Esophagus squamous epithelium (tissue), 5 donors: ENCODE results near the gene WDR46. TPM values are rescaled to one million over a fixed set of nuclear protein-coding genes. Genes with fewer than 3 reads are reported as not detected.

Experiments used
- DNase-seq: peaks from one replicate; lab custom pipeline; 2025; lab: John Stamatoyannopoulos, UW
- H3K27ac ChIP-seq, 4 donors: fragments of 200-600 bp; sonication (generic); one replicate each; pipeline ENCODE4 v1.5.1; 2016 to 2019; ENCODE audit warnings: mild to moderate bottlenecking in 1 of 4
- H3K27me3 ChIP-seq, 4 donors: fragments of 200-600 bp; sonication (generic); 1 replicate in 3 of 4; 2 replicates in 1 of 4; pipeline versions ENCODE4 v1.5.1 to v1.6.0; 2017 to 2021; ENCODE audit warnings: antibody characterized with exemption in 1 of 4
- H3K36me3 ChIP-seq, 3 donors: fragments of 200-600 bp; sonication (generic); one replicate each; pipeline ENCODE4 v1.5.1; 2016 to 2019
- H3K4me1 ChIP-seq, 3 donors: fragments of 200-600 bp; sonication (generic); one replicate each; pipeline ENCODE4 v1.5.1; 2017 to 2019
- H3K4me3 ChIP-seq, 4 donors: fragments of 200-600 bp; sonication (generic); 1 replicate in 3 of 4; 2 replicates in 1 of 4; pipeline ENCODE4 v1.5.1; 2016 to 2019; ENCODE audit warnings: mild to moderate bottlenecking in 2 of 4, moderate library complexity in 1 of 4
- H3K9me3 ChIP-seq, 3 donors: fragments of 200-600 bp; sonication (generic); one replicate each; pipeline ENCODE4 v1.5.1; 2016 to 2019
- POLR2A ChIP-seq, 4 donors: fragments of 450-650 bp; IDR thresholded peaks; one replicate each; pipeline ENCODE4 v1.6.1; 2017; ENCODE audit warnings: antibody characterized with exemption in 4 of 4, mild to moderate bottlenecking in 4 of 4, moderate library complexity in 3 of 4
- WGBS, 2 donors: methylation state at CpG; one replicate each; pipeline ENCODE4 v1.1.5; 2018; 5-methylcytosine and 5-hydroxymethylcytosine counted together
- intact Hi-C: fragments of 100-400 bp; cut with DNase I; formaldehyde crosslinking; loops from one replicate; pipeline ENCODE4 v1.15.0; 2022
- total RNA-seq, 4 donors: library from RNA; depleted of rRNA; stranded (reverse); fragments of >200 nt; gene quantifications; one replicate each; pipeline ENCODE4 v1.1.0, GENCODE V29; 2016
- TF ChIP-seq, protein P1 (sequence below), 6 experiments: fragments of 450-650 bp in 4 of 6; fragments of 200-600 bp in 2 of 6; sonication (generic) in 2 of 6; IDR thresholded peaks; one replicate each; pipeline ENCODE4 v1.5.1; 2016 to 2019; ENCODE audit warnings: antibody characterized with exemption in 6 of 6, mild to moderate bottlenecking in 4 of 6, moderate library complexity in 4 of 6
- donor health status: DM: yes; HTN: yes; CAD: no.

Gene WDR46
- total RNA-seq, 4 donors from 2014 or later, result 30.0 to 62.3 (median 55.6) TPM

DNA sequence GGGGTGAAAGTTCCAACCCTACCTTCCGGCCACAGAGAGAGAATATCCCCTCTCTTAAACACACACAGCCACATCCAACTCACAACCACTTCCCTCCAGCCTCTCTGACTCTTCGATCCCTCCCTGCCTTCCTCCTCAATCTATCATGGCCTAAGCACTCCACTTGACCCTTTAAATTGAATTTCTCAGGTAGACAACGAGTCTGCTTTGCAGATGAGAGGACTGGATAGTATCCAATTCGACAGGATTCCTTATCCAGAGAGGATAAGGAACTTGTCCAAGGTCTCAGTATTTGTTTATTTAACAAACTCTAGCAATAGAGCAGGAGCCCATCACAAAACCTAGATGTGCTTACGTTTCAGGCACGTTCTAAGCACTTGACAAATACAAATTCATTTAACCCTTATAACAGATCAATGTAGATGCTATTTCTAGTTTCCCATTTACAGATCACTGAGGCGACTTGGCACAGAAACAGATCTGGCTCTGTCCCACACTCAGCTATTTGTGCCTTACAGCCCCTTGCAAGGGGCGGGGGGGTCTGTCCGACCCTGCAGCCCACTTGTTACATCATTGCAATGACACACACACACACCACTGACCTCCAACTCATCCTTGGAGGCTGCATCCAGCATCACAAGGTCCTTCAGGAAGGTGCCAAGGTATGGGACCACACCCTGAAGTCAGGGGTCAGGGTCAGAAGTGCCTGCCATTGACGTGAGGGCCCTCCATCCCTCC is 5.2 kb upstream of the WDR46 start:
- peaks cover 19 to 63% (median 28%) of the 10 kb centered on the region in 3 donors for H3K4me1 ChIP-seq

DNA sequence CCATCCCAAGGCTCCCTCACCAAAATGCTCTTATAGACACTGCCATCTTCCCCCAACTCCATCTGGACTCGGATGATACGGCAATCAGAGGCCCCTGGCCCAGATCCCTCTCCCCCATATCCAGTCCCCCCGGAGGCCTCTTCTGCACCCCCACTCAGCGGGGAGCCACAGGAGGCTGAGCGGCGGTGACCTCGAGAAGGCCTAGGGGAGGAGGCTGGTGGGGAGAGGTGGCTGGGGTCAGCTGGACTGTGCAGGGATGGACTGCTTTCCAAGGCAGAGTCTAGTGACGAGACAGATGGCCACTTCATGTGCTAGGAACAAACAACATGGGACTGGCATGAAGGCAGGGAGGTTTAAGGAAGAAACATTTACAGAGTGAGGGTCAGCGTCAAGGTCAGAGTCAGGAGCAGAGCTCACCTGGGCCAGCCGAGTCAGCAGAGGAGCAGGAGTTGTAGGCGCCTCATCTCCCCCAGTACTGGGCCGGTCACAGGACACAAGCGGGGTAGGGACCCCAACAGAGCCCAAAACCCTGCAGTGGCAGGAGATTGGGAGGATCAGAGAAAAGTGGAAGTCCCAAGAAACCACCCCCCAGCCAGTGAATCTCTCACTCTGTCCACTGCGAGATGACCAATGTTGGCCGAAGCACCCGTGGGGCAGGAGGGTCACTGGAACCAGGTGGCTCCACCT is 4.1 kb upstream of the WDR46 start:
- Histone ChIP-seq H3K36me3 (peaks cover 18 to 62% (median 31%) of the 10 kb centered on the region in 3 donors), H3K27me3 (no peaks in the 10 kb centered on the region), H3K4me1 (peaks cover 24 to 66% (median 32%) of the 10 kb centered on the region in 3 donors), H3K4me3 (no peak overlapping the region), H3K9me3 (no peaks in the 10 kb centered on the region), H3K27ac (no peak overlapping the region)
- WGBS, 2 donors, result 81% methylated on average over 11 to 13 of the region's 16 CpGs
- intact Hi-C loops, result no loop called here
- DNase-seq, result no peak
- TF ChIP-seq, protein P1, sequence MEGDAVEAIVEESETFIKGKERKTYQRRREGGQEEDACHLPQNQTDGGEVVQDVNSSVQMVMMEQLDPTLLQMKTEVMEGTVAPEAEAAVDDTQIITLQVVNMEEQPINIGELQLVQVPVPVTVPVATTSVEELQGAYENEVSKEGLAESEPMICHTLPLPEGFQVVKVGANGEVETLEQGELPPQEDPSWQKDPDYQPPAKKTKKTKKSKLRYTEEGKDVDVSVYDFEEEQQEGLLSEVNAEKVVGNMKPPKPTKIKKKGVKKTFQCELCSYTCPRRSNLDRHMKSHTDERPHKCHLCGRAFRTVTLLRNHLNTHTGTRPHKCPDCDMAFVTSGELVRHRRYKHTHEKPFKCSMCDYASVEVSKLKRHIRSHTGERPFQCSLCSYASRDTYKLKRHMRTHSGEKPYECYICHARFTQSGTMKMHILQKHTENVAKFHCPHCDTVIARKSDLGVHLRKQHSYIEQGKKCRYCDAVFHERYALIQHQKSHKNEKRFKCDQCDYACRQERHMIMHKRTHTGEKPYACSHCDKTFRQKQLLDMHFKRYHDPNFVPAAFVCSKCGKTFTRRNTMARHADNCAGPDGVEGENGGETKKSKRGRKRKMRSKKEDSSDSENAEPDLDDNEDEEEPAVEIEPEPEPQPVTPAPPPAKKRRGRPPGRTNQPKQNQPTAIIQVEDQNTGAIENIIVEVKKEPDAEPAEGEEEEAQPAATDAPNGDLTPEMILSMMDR (IDR thresholded peaks at IDR 0.05), result no peak
- TF ChIP-seq POLR2A (IDR thresholded peaks at IDR 0.05), result no peak

More for the DNA sequence above, 5.2 kb upstream of the WDR46 start:
- H3K9me3 ChIP-seq, result no peaks in the 10 kb centered on the region
- H3K4me3 ChIP-seq, result no peak overlapping the region
- DNase-seq, result no peak
- 60 to 64% methylated on average over 10 of the region's 10 CpGs for WGBS, 2 donors
- no peak overlapping the region for H3K27ac ChIP-seq
- H3K36me3 ChIP-seq, result peaks cover 18 to 62% (median 31%) of the 10 kb centered on the region in 3 donors
- no peaks in the 10 kb centered on the region for H3K27me3 ChIP-seq
- TF ChIP-seq POLR2A (IDR thresholded peaks at IDR 0.05), result no peak
- TF ChIP-seq, protein P1 (IDR thresholded peaks at IDR 0.05), result no peak
- intact Hi-C loops, result no loop called here

DNA sequence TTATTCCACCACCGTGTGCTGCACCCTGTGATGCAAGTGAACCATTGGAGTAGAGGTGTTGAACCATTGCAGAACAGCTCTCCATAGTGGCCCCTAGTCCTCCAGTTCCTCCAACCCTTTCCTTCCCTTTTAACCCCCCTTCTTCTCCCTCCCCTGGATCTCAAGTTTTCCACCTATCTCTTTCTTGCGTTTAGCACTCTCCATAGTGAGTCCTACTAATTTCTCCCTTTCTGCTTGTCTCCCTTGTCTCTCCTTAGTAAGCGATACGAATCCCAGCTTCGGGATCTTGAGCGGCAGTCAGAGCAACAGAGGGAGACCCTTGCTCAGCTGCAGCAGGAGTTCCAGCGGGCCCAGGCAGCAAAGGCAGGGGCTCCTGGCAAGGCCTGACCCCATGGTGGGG is 1.4 kb upstream of the WDR46 start:
- Histone ChIP-seq H3K4me1 (peaks cover 21 to 55% (median 25%) of the 10 kb centered on the region in 3 donors), H3K27me3 (no peaks in the 10 kb centered on the region), H3K27ac (peak overlapping the region in 2 of 4 donors; percentile 83 to 92), H3K4me3 (peak overlapping the region in 3 of 4 donors; percentile 82 to 84 (median 82)), H3K36me3 (peaks cover 12 to 76% (median 39%) of the 10 kb centered on the region in 3 donors), H3K9me3 (no peaks in the 10 kb centered on the region)
- no peak for DNase-seq
- intact Hi-C loops, result no loop called here
- TF ChIP-seq, protein P1 (IDR thresholded peaks at IDR 0.05), result no peak
- TF ChIP-seq POLR2A (IDR thresholded peaks at IDR 0.05), result no peak
- 60 to 74% methylated on average over 6 to 7 of the region's 7 CpGs for WGBS, 2 donors

DNA sequence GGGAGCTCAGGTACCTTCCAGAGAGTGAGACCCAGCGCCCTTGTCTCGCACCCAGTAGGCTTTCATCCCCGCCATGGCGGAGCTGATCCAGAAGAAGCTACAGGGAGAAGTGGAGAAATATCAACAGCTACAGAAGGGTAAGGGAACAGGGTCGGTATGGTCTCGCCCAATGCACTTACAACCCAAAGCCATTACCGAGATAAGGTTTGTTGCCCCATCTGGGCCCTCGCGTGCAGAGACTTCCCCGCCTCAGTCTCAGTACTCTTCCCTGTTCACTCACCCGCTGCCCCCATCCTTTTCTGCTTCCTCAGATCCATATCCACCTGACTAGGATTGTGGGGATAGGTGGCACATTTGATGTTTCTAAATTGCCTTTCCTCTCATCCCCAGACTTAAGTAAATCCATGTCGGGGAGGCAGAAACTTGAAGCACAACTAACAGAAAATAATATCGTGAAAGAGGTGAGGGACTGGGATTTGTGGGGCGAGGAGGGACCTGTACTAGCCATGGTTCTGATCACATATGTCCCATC is 811 bp upstream of the WDR46 start:
- intact Hi-C loops, result no loop called here
- TF ChIP-seq, protein P1 (IDR thresholded peaks at IDR 0.05), result no peak
- TF ChIP-seq POLR2A (IDR thresholded peaks at IDR 0.05), result no peak
- WGBS, 2 donors, result 0% methylated on average over 8 to 14 of the region's 14 CpGs
- no peaks in the 10 kb centered on the region for H3K27me3 ChIP-seq
- DNase-seq, result no peak
- H3K36me3 ChIP-seq, result peaks cover 12 to 76% (median 34%) of the 10 kb centered on the region in 3 donors
- peaks cover 21 to 49% (median 25%) of the 10 kb centered on the region in 3 donors for H3K4me1 ChIP-seq
- H3K4me3 ChIP-seq, result peak overlapping the region; percentile 53 to 84 (median 82)
- no peaks in the 10 kb centered on the region for H3K9me3 ChIP-seq
- H3K27ac ChIP-seq, result peak overlapping the region; percentile 68 to 92 (median 82)
